Nephron (organoid): ENCODE data around the gene SORCS2.

Experiments used
- H3K27ac Mint-ChIP-seq, 3 experiments: 2 replicates each; pipeline ENCODE4 v1.8.0; 2020; ENCODE audit warnings: mixed read lengths in 3 of 3, mild to moderate bottlenecking in 2 of 3, moderate library complexity in 1 of 3
- H3K27me3 Mint-ChIP-seq: 2 replicates; pipeline ENCODE4 v1.8.0; 2021; ENCODE audit warnings: low read depth, mild to moderate bottlenecking, moderate library complexity, mixed read lengths
- H3K36me3 Mint-ChIP-seq: 2 replicates; pipeline ENCODE4 v1.8.0; 2020; ENCODE audit warnings: low read depth, mixed read lengths
- H3K4me1 Mint-ChIP-seq: 2 replicates; pipeline ENCODE4 v1.8.0; 2020; ENCODE audit warnings: mixed read lengths
- H3K4me3 Mint-ChIP-seq, 3 experiments: 2 replicates each; pipeline ENCODE4 v1.8.0; 2020; ENCODE audit warnings: mild to moderate bottlenecking in 3 of 3, mixed read lengths in 3 of 3, moderate library complexity in 2 of 3
- H3K9me3 Mint-ChIP-seq: 2 replicates; pipeline ENCODE4 v1.8.0; 2020; ENCODE audit warnings: mixed read lengths
- CTCF ChIP-seq, 3 experiments: fragments of 200-600 bp; sonication (generic); IDR thresholded peaks; one replicate each; pipeline ENCODE4 v1.5.0; 2021; ENCODE audit warnings: antibody characterized with exemption in 3 of 3; ENCODE audit not compliant: unreplicated experiment in 3 of 3

SORCS2 gene

GRCh38 chr4:7185487-7186030, 6.8 kb upstream of the SORCS2 start:
- Mint-ChIP-seq H3K36me3 (no peaks in the 10 kb centered on the region), H3K4me1 (peaks cover 7% of the 10 kb centered on the region), H3K9me3 (peaks cover 7% of the 10 kb centered on the region), H3K27me3 (peaks cover 38% of the 10 kb centered on the region), H3K27ac (no peak overlapping the region), H3K4me3 (no peak overlapping the region)
- TF ChIP-seq CTCF (IDR thresholded peaks at IDR 0.05; ENCODE audit: unreplicated experiment in 3 of 3): no peak

- peak in 1 of 3 experiments; percentile 34 for TF ChIP-seq CTCF (IDR thresholded peaks at IDR 0.05; ENCODE audit: unreplicated experiment in 3 of 3)
- H3K27me3 Mint-ChIP-seq: peaks cover 43% of the 10 kb centered on the region
- no peaks in the 10 kb centered on the region for H3K36me3 Mint-ChIP-seq
- H3K9me3 Mint-ChIP-seq: peaks cover 7% of the 10 kb centered on the region
- H3K27ac Mint-ChIP-seq: no peak overlapping the region
- H3K4me1 Mint-ChIP-seq: peaks cover 11% of the 10 kb centered on the region
- H3K4me3 Mint-ChIP-seq: no peak overlapping the region
Observed at GRCh38 chr4:7186031-7186430, 6.3 kb upstream of the SORCS2 start.

- no peaks in the 10 kb centered on the region for H3K36me3 Mint-ChIP-seq
- peaks cover 12% of the 10 kb centered on the region for H3K4me1 Mint-ChIP-seq
- no peak overlapping the region for H3K4me3 Mint-ChIP-seq
- peaks cover 45% of the 10 kb centered on the region for H3K27me3 Mint-ChIP-seq
- TF ChIP-seq CTCF (IDR thresholded peaks at IDR 0.05; ENCODE audit: unreplicated experiment in 3 of 3): no peak
- H3K9me3 Mint-ChIP-seq: peaks cover 7% of the 10 kb centered on the region
- H3K27ac Mint-ChIP-seq: peak overlapping the region in 1 of 3 experiments; percentile 29
Observed at GRCh38 chr4:7186516-7187167, 5.7 kb upstream of the SORCS2 start.

GRCh38 chr4:7187168-7187535, 5.2 kb upstream of the SORCS2 start:
- peaks cover 48% of the 10 kb centered on the region for H3K27me3 Mint-ChIP-seq

GRCh38 chr4:7187691-7188090, 4.6 kb upstream of the SORCS2 start:
- no peak for TF ChIP-seq CTCF (IDR thresholded peaks at IDR 0.05; ENCODE audit: unreplicated experiment in 3 of 3)
- Mint-ChIP-seq H3K27me3 (peaks cover 49% of the 10 kb centered on the region), H3K27ac (no peak overlapping the region), H3K4me3 (no peak overlapping the region), H3K4me1 (peaks cover 12% of the 10 kb centered on the region), H3K36me3 (no peaks in the 10 kb centered on the region), H3K9me3 (peaks cover 7% of the 10 kb centered on the region)

More at GRCh38 chr4:7187168-7187535, 5.2 kb upstream of the SORCS2 start:
- peaks cover 7% of the 10 kb centered on the region for H3K9me3 Mint-ChIP-seq
- no peak overlapping the region for H3K4me3 Mint-ChIP-seq
- H3K27ac Mint-ChIP-seq: peak overlapping the region in 1 of 3 experiments; percentile 29
- no peaks in the 10 kb centered on the region for H3K36me3 Mint-ChIP-seq
- no peak for TF ChIP-seq CTCF (IDR thresholded peaks at IDR 0.05; ENCODE audit: unreplicated experiment in 3 of 3)
- H3K4me1 Mint-ChIP-seq: peaks cover 12% of the 10 kb centered on the region

GRCh38 chr4:7189066-7189465, 3.3 kb upstream of the SORCS2 start:
- peaks cover 49% of the 10 kb centered on the region for H3K27me3 Mint-ChIP-seq
- no peaks in the 10 kb centered on the region for H3K36me3 Mint-ChIP-seq
- H3K27ac Mint-ChIP-seq: peak overlapping the region in 2 of 3 experiments; percentile 24 to 63
- TF ChIP-seq CTCF (IDR thresholded peaks at IDR 0.05; ENCODE audit: unreplicated experiment in 3 of 3): no peak
- no peaks in the 10 kb centered on the region for H3K9me3 Mint-ChIP-seq
- H3K4me3 Mint-ChIP-seq: no peak overlapping the region
- H3K4me1 Mint-ChIP-seq: peaks cover 6% of the 10 kb centered on the region
